Spleen (tissue), 11 donors: ENCODE data around the gene MATR3. TPM values are rescaled to one million over a fixed set of nuclear protein-coding genes. Genes with fewer than 3 reads are reported as not detected.

ENCODE experiments used
- DNase-seq: peaks from one replicate; pipeline ENCODE4 v3.0.0-alpha.2; 2020
- H3K27ac ChIP-seq, 8 donors: fragments of 200-600 bp; sonication (generic) in 7 of 8; 1 replicate in 4 of 8; 2 replicates in 4 of 8; pipeline versions ENCODE4 v1.5.0 to v1.8.0; 2016 to 2021; ENCODE audit warnings: inconsistent platforms in 4 of 8, mild to moderate bottlenecking in 4 of 8, moderate library complexity in 1 of 8
- H3K27me3 ChIP-seq, 7 donors: fragments of 200-600 bp; sonication (generic) in 6 of 7; replicated peaks in 1 of 7; 1 replicate in 4 of 7; 2 replicates in 3 of 7; pipeline versions ENCODE4 v1.5.0 to v1.8.0; 2016 to 2021; ENCODE audit warnings: inconsistent platforms in 3 of 7, mild to moderate bottlenecking in 1 of 7
- H3K36me3 ChIP-seq, 6 donors: fragments of 200-600 bp; sonication (generic) in 5 of 6; 1 replicate in 4 of 6; 2 replicates in 2 of 6; pipeline versions ENCODE4 v1.5.0 to v1.8.0; 2016 to 2021; ENCODE audit warnings: inconsistent platforms in 2 of 6
- H3K4me1 ChIP-seq, 6 donors: fragments of 200-600 bp; sonication (generic) in 5 of 6; 1 replicate in 3 of 6; 2 replicates in 3 of 6; pipeline versions ENCODE4 v1.5.0 to v1.8.0; 2016 to 2021; ENCODE audit warnings: inconsistent platforms in 3 of 6
- H3K4me3 ChIP-seq, 8 donors: fragments of 200-600 bp; sonication (generic) in 7 of 8; 1 replicate in 4 of 8; 2 replicates in 4 of 8; pipeline versions ENCODE4 v1.5.0 to v1.8.0; 2016 to 2021; ENCODE audit warnings: inconsistent platforms in 4 of 8, mild to moderate bottlenecking in 4 of 8, moderate library complexity in 2 of 8
- H3K9me3 ChIP-seq, 8 donors: fragments of 200-600 bp; sonication (generic) in 7 of 8; 1 replicate in 4 of 8; 2 replicates in 4 of 8; pipeline versions ENCODE4 v1.5.0 to v1.8.0; 2016 to 2021; ENCODE audit warnings: inconsistent platforms in 4 of 8
- CTCF ChIP-seq, 11 experiments: fragments of 200-600 bp in 7 of 11; fragments of 450-650 bp in 4 of 11; sonication (generic) in 4 of 11; IDR thresholded peaks in 8 of 11; conservative IDR thresholded peaks in 3 of 11; 1 replicate in 7 of 11; 2 replicates in 4 of 11; pipeline versions ENCODE4 v1.4.0 to v1.8.0; 2016 to 2021; ENCODE audit warnings: antibody characterized with exemption in 11 of 11, inconsistent platforms in 4 of 11, mild to moderate bottlenecking in 1 of 11
- POLR2A ChIP-seq, 3 donors: fragments of 450-650 bp; IDR thresholded peaks; one replicate each; pipeline ENCODE4 v1.5.1; 2017; ENCODE audit warnings: antibody characterized with exemption in 3 of 3, mild to moderate bottlenecking in 1 of 3
- POLR2AphosphoS5 ChIP-seq, 3 donors: sonication (generic); formaldehyde crosslinking; IDR thresholded peaks; one replicate each; pipeline ENCODE4 v1.5.1; 2017; ENCODE audit warnings: antibody characterized with exemption in 3 of 3
- WGBS, 5 donors: extraction: QIAGEN DNeasy Blood & Tissue Kit in 3 of 5; methylation state at CpG; one replicate each; pipeline versions ENCODE4 v1.1.5 to v1.1.7; 2013 to 2018; 5-methylcytosine and 5-hydroxymethylcytosine counted together
- intact Hi-C: fragments of 100-400 bp; cut with DNase I; formaldehyde crosslinking; loops from one replicate; pipeline ENCODE4 v1.15.0; 2023; ENCODE audit warnings: low total_unique reads
- polyA plus RNA-seq, 3 donors: library from polyadenylated mRNA; stranded (reverse); fragments of 200-250 nt; gene quantifications; one replicate each; pipeline ENCODE4 v1.2.1, GENCODE V29; 2013
- total RNA-seq, 7 donors: library from RNA; depleted of rRNA in 3 of 7; stranded (reverse); fragments of >200 nt in 3 of 7; fragmentation: NEBNext Ultra II Directional in 4 of 7; extraction: Animal tissue kit (Norgen Biotek cat#: 25700) in 4 of 7; gene quantifications; one replicate each; pipeline versions ENCODE4 v1.1.0 to v1.2.1, GENCODE V29; 2016 to 2021
- donor health status: healthy with polysubstance abuse.
- donor health status: DM: no; HTN: no; CAD: no; lungs with moderate emphysema.
- donor health status: DM: no; HTN: no; CAD: no.
- donor health status: Bipolar disorder and iron deficiency.
- donor health status: healthy.
- donor health status: DM: no; HTN: no; CAD: no.
- donor health status: DM: yes; HTN: yes; CAD: no.

The MATR3 gene
- total and polyA plus RNA-seq, 10 donors: 114 to 251 (median 206) TPM

GRCh38 chr5:139248826-139249453 lies 44.6 kb upstream of the MATR3 start:
- no peak for DNase-seq
- no peak overlapping the region for H3K4me3 ChIP-seq
- peaks cover 0 to 21% (median 3%) of the 10 kb centered on the region in 6 donors for H3K4me1 ChIP-seq
- 88 to 98% (median 94%) methylated on average over 3 of the region's 3 CpGs for WGBS, 5 donors
- no peak overlapping the region for H3K27ac ChIP-seq
- no peaks in the 10 kb centered on the region for H3K36me3 ChIP-seq
- no peak for TF ChIP-seq POLR2A (IDR thresholded peaks at IDR 0.05)
- H3K27me3 ChIP-seq: no peaks in the 10 kb centered on the region
- H3K9me3 ChIP-seq: no peaks in the 10 kb centered on the region
- intact Hi-C loops: no loop called here

GRCh38 chr5:139251281-139251687 lies 42.3 kb upstream of the MATR3 start:
- Histone ChIP-seq H3K27ac (peak overlapping the region in 2 of 8 donors; percentile 17 to 33), H3K9me3 (no peaks in the 10 kb centered on the region), H3K4me1 (peaks cover 0 to 14% (median 3%) of the 10 kb centered on the region in 6 donors), H3K36me3 (no peaks in the 10 kb centered on the region), H3K4me3 (no peak overlapping the region), H3K27me3 (no peaks in the 10 kb centered on the region)
- whole genome bisulfite sequencing, 5 donors: 26 to 46% (median 35%) methylated on average over 3 of the region's 3 CpGs
- DNase-seq: no peak
- intact Hi-C loops: no loop called here
- TF ChIP-seq POLR2A (IDR thresholded peaks at IDR 0.05) (no peak), POLR2AphosphoS5 (IDR thresholded peaks at IDR 0.05) (peak in 1 of 3 donors; percentile 39), CTCF (IDR thresholded peaks at IDR 0.05 in 8 of 11, conservative IDR thresholded peaks at IDR 0.05 in 3 of 11) (peak in 10 of 11 experiments; percentile 14 to 58 (median 47))

- Histone ChIP-seq H3K4me3 (no peak overlapping the region), H3K9me3 (no peaks in the 10 kb centered on the region), H3K36me3 (no peaks in the 10 kb centered on the region), H3K27me3 (no peaks in the 10 kb centered on the region), H3K4me1 (peaks cover 0 to 9% (median under 1%) of the 10 kb centered on the region in 6 donors), H3K27ac (peak overlapping the region in 1 of 8 donors; percentile 17)
- TF ChIP-seq CTCF (IDR thresholded peaks at IDR 0.05 in 8 of 11, conservative IDR thresholded peaks at IDR 0.05 in 3 of 11) (no peak), POLR2AphosphoS5 (IDR thresholded peaks at IDR 0.05) (no peak), POLR2A (IDR thresholded peaks at IDR 0.05) (no peak)
- DNase-seq: no peak
- intact Hi-C loops: no loop called here
- 73 to 80% (median 74%) methylated on average over 4 of the region's 4 CpGs for WGBS, 5 donors
Observed at GRCh38 chr5:139251695-139252288, 41.7 kb upstream of the MATR3 start.

- no peak overlapping the region for H3K4me3 ChIP-seq
- H3K9me3 ChIP-seq: no peaks in the 10 kb centered on the region
- H3K36me3 ChIP-seq: no peaks in the 10 kb centered on the region
- no peak overlapping the region for H3K27ac ChIP-seq
- DNase-seq: no peak
- H3K27me3 ChIP-seq: no peaks in the 10 kb centered on the region
- WGBS, 5 donors: 87 to 94% (median 91%) methylated on average over 3 of the region's 3 CpGs
- no peak for TF ChIP-seq POLR2AphosphoS5 (IDR thresholded peaks at IDR 0.05)
- TF ChIP-seq POLR2A (IDR thresholded peaks at IDR 0.05): no peak
- TF ChIP-seq CTCF (IDR thresholded peaks at IDR 0.05 in 8 of 11, conservative IDR thresholded peaks at IDR 0.05 in 3 of 11): no peak
- H3K4me1 ChIP-seq: peaks cover 0 to 9% (median 0%) of the 10 kb centered on the region in 6 donors
- intact Hi-C loops: no loop called here
Observed at GRCh38 chr5:139253115-139253514, 40.4 kb upstream of the MATR3 start.
